Endothelial cell of umbilical vein (primary cell): Measurements from ENCODE around the gene CC2D1A. TPM values are rescaled to one million over a fixed set of nuclear protein-coding genes. Genes with fewer than 3 reads are reported as not detected.

Experiments
- BruUV-seq: library from RNA; stranded (reverse); fragments of 400-500 nt; replicated peaks from 2 replicates; lab custom pipeline; 2021; lab: Mats Ljungman, UMichigan
- CTCF ChIA-PET: fragments of 300-600, 350-600 bp; sonication (Branson Sonifier 250); formaldehyde crosslinking; loops from one replicate; lab custom pipeline; 2021; ENCODE audit warnings: antibody characterized with exemption, inconsistent platforms; lab: Charles Lee
- POLR2A ChIA-PET: fragments of 300-600, 350-600 bp; sonication (Branson Sonifier 250); formaldehyde crosslinking; loops from one replicate; lab custom pipeline; 2021; ENCODE audit warnings: antibody characterized with exemption, inconsistent platforms; lab: Charles Lee
- DNase-seq: peaks from one replicate; pipeline ENCODE4 v3.0.0-alpha.2; 2011; ENCODE audit warnings: low read depth, low spot score
- FAIRE-seq: peaks from 2 replicates; lab custom pipeline; 2011; peaks lifted over from hg19 to GRCh38; lab: Jason Lieb, UNC
- H2AFZ ChIP-seq: 2 replicates; pipeline ENCODE4 v1.6.0; 2012; ENCODE audit warnings: low read depth, low read length, control low read depth, inconsistent platforms
- H3K27ac ChIP-seq: 2 replicates; pipeline ENCODE4 v1.5.1; 2011; ENCODE audit warnings: low read depth, mild to moderate bottlenecking, control low read depth, low read length, moderate library complexity; ENCODE audit not compliant: insufficient read depth
- H3K27me3 ChIP-seq, 2 experiments: 2 replicates each; pipeline versions ENCODE4 v1.6.0 to v1.6.1; 2011; ENCODE audit warnings: low read length in 2 of 2, mixed read lengths in 1 of 2; ENCODE audit not compliant: control insufficient read depth in 2 of 2, insufficient read depth in 2 of 2
- H3K36me3 ChIP-seq, 2 experiments: 2 replicates in 1 of 2; 3 replicates in 1 of 2; pipeline ENCODE4 v1.5.1; 2011; ENCODE audit warnings: low read length in 2 of 2, mild to moderate bottlenecking in 1 of 2, moderate library complexity in 1 of 2; ENCODE audit not compliant: control insufficient read depth in 2 of 2, insufficient read depth in 2 of 2; ENCODE audit errors: extremely low read depth in 1 of 2
- H3K4me1 ChIP-seq: 3 replicates; pipeline ENCODE4 v1.5.1; 2011; ENCODE audit warnings: mild to moderate bottlenecking, low read length; ENCODE audit not compliant: control insufficient read depth, insufficient read depth; ENCODE audit errors: extremely low read depth
- H3K4me2 ChIP-seq: 2 replicates; pipeline ENCODE4 v1.6.1; 2011; ENCODE audit warnings: low read length, control low read depth, mixed read lengths; ENCODE audit not compliant: insufficient read depth
- H3K4me3 ChIP-seq, 3 experiments: fragments of 200-600 bp in 1 of 3; sonication (generic), shearing (Covaris generic) in 1 of 3; replicated peaks in 1 of 3; 2 replicates each; pipeline ENCODE4 v1.5.1; 2011 to 2016; ENCODE audit warnings: control low read depth in 3 of 3, low read length in 3 of 3, mild to moderate bottlenecking in 2 of 3, inconsistent platforms in 1 of 3, low read depth in 1 of 3, moderate library complexity in 1 of 3; ENCODE audit not compliant: insufficient read depth in 1 of 3
- H3K79me2 ChIP-seq: 2 replicates; pipeline ENCODE4 v1.6.0; 2012; ENCODE audit warnings: low read length, inconsistent platforms; ENCODE audit not compliant: control insufficient read depth, insufficient read depth
- H3K9ac ChIP-seq: replicated peaks from 2 replicates; pipeline ENCODE3; 2011; ENCODE audit warnings: low read length, control low read depth; ENCODE audit not compliant: insufficient read depth; ENCODE audit errors: extremely low read depth
- H3K9me1 ChIP-seq: replicated peaks from 3 replicates; pipeline ENCODE4 v1.6.0; 2011; ENCODE audit warnings: mild to moderate bottlenecking, low read length; ENCODE audit not compliant: control insufficient read depth, insufficient read depth; ENCODE audit errors: extremely low read depth
- H3K9me3 ChIP-seq: replicated peaks from 2 replicates; pipeline ENCODE4 v1.5.1; 2012; ENCODE audit warnings: low read length, inconsistent platforms; ENCODE audit not compliant: control insufficient read depth, insufficient read depth
- H4K20me1 ChIP-seq: replicated peaks from 2 replicates; pipeline ENCODE3; 2011; ENCODE audit warnings: mild to moderate bottlenecking, low read length; ENCODE audit not compliant: control insufficient read depth, insufficient read depth; ENCODE audit errors: extremely low read depth
- CTCF ChIP-seq, 2 donors: IDR thresholded peaks; 1 replicate in 1 of 2; 2 replicates in 1 of 2; pipeline ENCODE4 v1.5.1; 2011; ENCODE audit warnings: low read length in 2 of 2, mild to moderate bottlenecking in 2 of 2, moderate library complexity in 2 of 2, control low read depth in 1 of 2, inconsistent platforms in 1 of 2, low read depth in 1 of 2; ENCODE audit not compliant: insufficient read depth in 1 of 2; ENCODE audit errors: extremely low read depth in 1 of 2
- EZH2 ChIP-seq: IDR thresholded peaks from 2 replicates; pipeline ENCODE4 v1.6.1; 2012; ENCODE audit warnings: borderline replicate concordance, low read depth, mild to moderate bottlenecking, moderate library complexity, low read length, inconsistent platforms; ENCODE audit not compliant: severe bottlenecking
- FOS ChIP-seq: IDR thresholded peaks from 2 replicates; pipeline ENCODE4 v1.6.1; 2011; ENCODE audit warnings: mild to moderate bottlenecking, low read length, moderate library complexity, borderline replicate concordance; ENCODE audit not compliant: insufficient read depth
- GATA2 ChIP-seq: IDR thresholded peaks from 2 replicates; pipeline ENCODE4 v1.7.0; 2011; ENCODE audit warnings: low read depth, mild to moderate bottlenecking, moderate library complexity, mixed read lengths, low read length; ENCODE audit not compliant: insufficient read length, insufficient read depth
- JUN ChIP-seq: IDR thresholded peaks from 2 replicates; pipeline ENCODE4 v1.6.1; 2011; ENCODE audit warnings: borderline replicate concordance, low read depth; ENCODE audit not compliant: insufficient read length, insufficient read depth
- MAX ChIP-seq: IDR thresholded peaks from 2 replicates; pipeline ENCODE4 v1.6.1; 2011; ENCODE audit not compliant: insufficient read depth, insufficient read length
- MYC ChIP-seq: IDR thresholded peaks from one replicate; pipeline ENCODE4 v1.6.1; 2011; ENCODE audit warnings: mild to moderate bottlenecking, low read depth, low read length
- POLR2A ChIP-seq: IDR thresholded peaks from 2 replicates; pipeline ENCODE4 v1.6.1; 2012; ENCODE audit warnings: low read depth, mild to moderate bottlenecking, control low read depth, low read length
- POLR2AphosphoS5 ChIP-seq: IDR thresholded peaks from 2 replicates; pipeline ENCODE4 v1.6.1; 2012; ENCODE audit warnings: low read depth, mild to moderate bottlenecking, control low read depth, low read length, moderate library complexity; ENCODE audit not compliant: insufficient read depth
- dilution Hi-C: fragments of 300-500 bp; cut with MboI; formaldehyde crosslinking; loops from one replicate; pipeline ENCODE4 v1.15.0; 2019; ENCODE audit warnings: low sequenced_read_pairs; ENCODE audit not compliant: extremely low pct_ligation_motif_present
- intact Hi-C: fragments of 100-400 bp; cut with micrococcal nuclease; formaldehyde crosslinking; loops from one replicate; pipeline ENCODE4 v1.10.0; 2022
- polyA plus RNA-seq, 4 experiments: library from polyadenylated mRNA; depleted of rRNA in 3 of 4; stranded (reverse) in 3 of 4; unstranded in 1 of 4; fragments of >200 nt; gene quantifications; 2 replicates each; pipeline versions ENCODE4 v1.2.1 to v1.2.3, GENCODE V29; 2011 to 2012; ENCODE audit warnings: missing spikeins in 1 of 4
- total RNA-seq: library from RNA; stranded (reverse); gene quantifications from 2 replicates; pipeline ENCODE4 v1.2.3, GENCODE V29; 2021

CC2D1A gene
- total and polyA plus RNA-seq, 2 donors (not counting 3 experiments of a cell fraction or from before 2014, with no cell fraction given) = 13.6 to 33.7 TPM

- Histone ChIP-seq H3K4me3 (no peak overlapping the region), H3K4me1 (no peaks in the 10 kb centered on the region), H3K27ac (no peak overlapping the region), H2AFZ (no peak overlapping the region), H3K9ac (no peak overlapping the region), H3K79me2 (no peaks in the 10 kb centered on the region), H3K9me3 (no peaks in the 10 kb centered on the region), H3K9me1 (no peaks in the 10 kb centered on the region), H3K4me2 (no peak overlapping the region), H3K27me3 (no peaks in the 10 kb centered on the region), H3K36me3 (peaks cover 11 to 31% of the 10 kb centered on the region in 2 experiments), H4K20me1 (no peaks in the 10 kb centered on the region)
- DNase-seq (no peak), FAIRE-seq (no peak)
- TF ChIP-seq MAX (no peak), JUN (no peak), POLR2A (no peak), FOS (no peak), EZH2 (no peak), GATA2 (no peak), POLR2AphosphoS5 (no peak), MYC (no peak), CTCF (IDR thresholded peaks at IDR 0.05; ENCODE audit: extremely low read depth in 1 of 2, insufficient read depth in 1 of 2, low read depth in 1 of 2, low read length in 2 of 2) (no peak)
- ChIA-PET CTCF (interaction anchor here (1.2 to 2.4 kb wide), 4 partner anchors 9 to 110 kb away, joined by 3 to 13 read pairs (median 6); partner anchors contain the start of genes IL27RA and MISP3), POLR2A (interaction anchor here (0.7 kb wide), 1 partner anchor 44 kb away, joined by 13 read pairs; the partner anchor contains the start of gene RFX1)
- intact Hi-C loops (no loop called here), dilution Hi-C loops (no loop called here)
- no TSS peak for BruUV-seq
These were observed 56.1 kb downstream of the CC2D1A start for GRCh38 chr19:13961826-13962698.
